HUES64 (cell line): ENCODE results near the gene POC5.

Experiments
- H3K27ac ChIP-seq: 2 replicates; pipeline ENCODE4 v1.7.0; 2013; ENCODE audit warnings: low read depth, low read length, inconsistent platforms
- H3K27me3 ChIP-seq: 2 replicates; pipeline ENCODE4 v1.6.1; 2013; ENCODE audit warnings: mild to moderate bottlenecking, low read length; ENCODE audit not compliant: insufficient read depth
- H3K36me3 ChIP-seq: 2 replicates; pipeline ENCODE4 v1.6.1; 2013; ENCODE audit warnings: mild to moderate bottlenecking, low read length; ENCODE audit not compliant: insufficient read depth
- H3K4me1 ChIP-seq: 2 replicates; pipeline ENCODE4 v1.6.1; 2013; ENCODE audit warnings: mild to moderate bottlenecking, low read length, moderate library complexity; ENCODE audit not compliant: insufficient read depth
- H3K4me3 ChIP-seq: 2 replicates; pipeline ENCODE4 v1.5.1; 2013; ENCODE audit warnings: mild to moderate bottlenecking, low read length, moderate library complexity
- H3K9ac ChIP-seq: 2 replicates; pipeline ENCODE4 v1.6.1; 2013; ENCODE audit warnings: mild to moderate bottlenecking, low read depth, low read length
- H3K9me3 ChIP-seq: 2 replicates; pipeline ENCODE4 v1.6.1; 2013; ENCODE audit warnings: low read depth, low read length; ENCODE audit not compliant: insufficient read depth
- WGBS: fragments of 150-250, 120-280 bp; methylation state at CpG from one replicate; pipeline ENCODE4 v1.1.7; 2013; ENCODE audit warnings: missing lambda C conversion rate; 5-methylcytosine and 5-hydroxymethylcytosine counted together

POC5 gene

GRCh38 chr5:75660678-75661465 is 56.4 kb downstream of the POC5 start:
- Histone ChIP-seq H3K36me3 (no peaks in the 10 kb centered on the region), H3K9ac (no peak overlapping the region), H3K27ac (no peak overlapping the region), H3K9me3 (no peaks in the 10 kb centered on the region), H3K27me3 (no peaks in the 10 kb centered on the region), H3K4me1 (0 out of 2 replicates have a peak, but pooled peaks cover 7% of the 10 kb centered on the region), H3K4me3 (no peak overlapping the region)
- 90% methylated on average over 15 of the region's 16 CpGs for WGBS

- no peak overlapping the region for H3K27ac ChIP-seq
- 100% methylated on average over 3 of the region's 3 CpGs for WGBS
- H3K4me1 ChIP-seq = 0 out of 2 replicates have a peak, but pooled peaks cover 8% of the 10 kb centered on the region
- H3K9me3 ChIP-seq = no peaks in the 10 kb centered on the region
- no peak overlapping the region for H3K4me3 ChIP-seq
- no peaks in the 10 kb centered on the region for H3K36me3 ChIP-seq
- no peak overlapping the region for H3K9ac ChIP-seq
- H3K27me3 ChIP-seq = no peaks in the 10 kb centered on the region
These were observed 57.3 kb downstream of the POC5 start for GRCh38 chr5:75659791-75660450.

DNA sequence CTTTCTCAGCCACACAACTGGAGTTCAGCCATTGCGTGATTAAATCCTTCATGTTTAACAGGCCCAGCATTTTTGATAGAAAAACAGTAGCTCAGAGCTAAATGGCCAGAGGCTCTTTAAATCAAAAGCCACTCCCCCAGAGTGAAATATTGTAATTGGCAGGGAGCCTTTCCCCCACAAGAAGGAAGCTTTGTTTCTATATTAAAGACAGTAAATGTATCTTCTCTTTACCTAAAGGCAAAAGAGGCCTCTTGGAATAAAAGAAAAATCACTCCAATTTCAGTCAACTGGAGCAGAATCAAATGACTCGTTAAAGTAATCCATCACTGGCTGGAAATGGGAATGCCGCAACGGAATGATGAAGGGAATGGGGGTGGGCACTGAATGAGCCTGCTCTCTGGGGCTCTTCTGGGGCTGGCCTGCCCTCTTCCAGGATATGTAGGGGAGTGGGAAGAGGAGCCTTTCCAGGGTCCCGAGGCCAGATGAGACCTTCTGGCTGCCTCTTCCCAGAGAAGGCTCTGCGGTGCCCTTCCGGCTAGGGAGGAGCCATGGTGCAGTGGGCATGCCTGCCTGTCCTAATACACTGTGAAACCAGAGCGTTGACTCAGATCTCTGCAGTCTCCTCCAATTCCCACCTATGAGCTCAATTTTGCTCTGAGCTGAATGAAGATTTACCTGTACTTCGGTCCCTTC is 60.8 kb downstream of the POC5 start:
- 0 out of 2 replicates have a peak, but pooled peaks cover 8% of the 10 kb centered on the region for H3K4me1 ChIP-seq
- H3K27me3 ChIP-seq = no peaks in the 10 kb centered on the region
- H3K27ac ChIP-seq = no peak overlapping the region
- H3K36me3 ChIP-seq = no peaks in the 10 kb centered on the region
- no peak overlapping the region for H3K4me3 ChIP-seq
- WGBS = 75% methylated on average over 9 of the region's 9 CpGs
- H3K9me3 ChIP-seq = no peaks in the 10 kb centered on the region
- no peak overlapping the region for H3K9ac ChIP-seq

GRCh38 chr5:75654693-75655295 is 62.4 kb downstream of the POC5 start:
- Histone ChIP-seq H3K27me3 (no peaks in the 10 kb centered on the region), H3K9ac (no peak overlapping the region), H3K27ac (no peak overlapping the region), H3K36me3 (no peaks in the 10 kb centered on the region), H3K9me3 (no peaks in the 10 kb centered on the region), H3K4me3 (no peak overlapping the region), H3K4me1 (0 out of 2 replicates have a peak, but pooled peaks cover 8% of the 10 kb centered on the region)
- 93% methylated on average over 19 of the region's 19 CpGs for WGBS

DNA sequence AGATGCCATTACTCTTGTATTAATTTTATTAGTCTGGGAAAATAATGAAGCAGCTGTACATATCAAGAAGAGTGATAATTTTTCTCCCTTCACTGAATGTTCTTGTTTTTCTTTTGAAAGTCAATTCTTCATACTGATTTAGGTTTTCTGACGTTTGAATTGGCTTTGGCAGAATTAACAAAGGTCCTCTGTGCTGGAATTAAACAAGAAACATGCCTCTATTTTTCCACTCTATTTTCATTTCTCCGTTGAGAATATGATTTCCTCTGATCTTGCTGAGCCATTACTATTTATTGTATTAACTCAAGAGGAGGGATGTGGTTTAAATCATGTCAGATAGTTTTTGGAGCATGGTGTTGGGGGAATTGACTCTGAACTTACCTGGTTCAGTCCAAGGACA is 63.7 kb downstream of the POC5 start:
- WGBS = 97% methylated on average over 2 of the region's 2 CpGs
- H3K27me3 ChIP-seq = no peaks in the 10 kb centered on the region
- H3K9me3 ChIP-seq = no peaks in the 10 kb centered on the region
- H3K4me3 ChIP-seq = no peak overlapping the region
- H3K9ac ChIP-seq = no peak overlapping the region
- no peak overlapping the region for H3K27ac ChIP-seq
- no peaks in the 10 kb centered on the region for H3K36me3 ChIP-seq
- H3K4me1 ChIP-seq = 0 out of 2 replicates have a peak, but pooled peaks cover 8% of the 10 kb centered on the region

- Histone ChIP-seq H3K4me3 (no peak overlapping the region), H3K4me1 (0 out of 2 replicates have a peak, but pooled peaks cover 8% of the 10 kb centered on the region), H3K9ac (no peak overlapping the region), H3K36me3 (no peaks in the 10 kb centered on the region), H3K27me3 (no peaks in the 10 kb centered on the region), H3K27ac (no peak overlapping the region), H3K9me3 (no peaks in the 10 kb centered on the region)
- 88% methylated on average over 4 of the region's 4 CpGs for WGBS
These were observed 65.5 kb downstream of the POC5 start for GRCh38 chr5:75651575-75652238.

DNA sequence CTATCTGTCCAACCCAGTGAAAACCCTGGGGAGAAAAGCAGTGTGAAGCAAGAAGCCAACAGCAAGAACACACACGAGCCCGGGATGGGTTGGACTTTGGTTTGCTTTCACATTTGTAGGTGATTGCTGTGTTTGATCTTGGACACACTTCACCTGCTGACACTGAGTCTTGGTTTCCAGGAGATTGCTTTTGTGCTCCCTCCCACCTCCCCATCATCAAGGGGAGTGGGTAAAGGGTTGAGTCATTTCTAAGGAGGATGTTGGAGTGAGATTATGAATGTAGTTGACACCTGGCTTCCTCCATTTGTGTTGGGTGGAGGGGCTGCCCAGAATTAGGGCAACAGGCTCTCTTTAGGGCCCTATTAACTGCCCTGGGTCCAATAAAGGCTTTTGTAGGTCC is 68.5 kb downstream of the POC5 start:
- Histone ChIP-seq H3K4me1 (no peaks in the 10 kb centered on the region), H3K9ac (no peak overlapping the region), H3K27me3 (no peaks in the 10 kb centered on the region), H3K9me3 (no peaks in the 10 kb centered on the region), H3K36me3 (no peaks in the 10 kb centered on the region), H3K4me3 (no peak overlapping the region), H3K27ac (no peak overlapping the region)
- WGBS = 100% methylated on average over 2 of the region's 2 CpGs

- Histone ChIP-seq H3K27ac (no peak overlapping the region), H3K36me3 (no peaks in the 10 kb centered on the region), H3K4me1 (no peaks in the 10 kb centered on the region), H3K9me3 (no peaks in the 10 kb centered on the region), H3K4me3 (no peak overlapping the region), H3K27me3 (no peaks in the 10 kb centered on the region), H3K9ac (no peak overlapping the region)
- WGBS = 97% methylated on average over 2 of the region's 2 CpGs
These were observed 76.4 kb downstream of the POC5 start for GRCh38 chr5:75640826-75641225.

DNA sequence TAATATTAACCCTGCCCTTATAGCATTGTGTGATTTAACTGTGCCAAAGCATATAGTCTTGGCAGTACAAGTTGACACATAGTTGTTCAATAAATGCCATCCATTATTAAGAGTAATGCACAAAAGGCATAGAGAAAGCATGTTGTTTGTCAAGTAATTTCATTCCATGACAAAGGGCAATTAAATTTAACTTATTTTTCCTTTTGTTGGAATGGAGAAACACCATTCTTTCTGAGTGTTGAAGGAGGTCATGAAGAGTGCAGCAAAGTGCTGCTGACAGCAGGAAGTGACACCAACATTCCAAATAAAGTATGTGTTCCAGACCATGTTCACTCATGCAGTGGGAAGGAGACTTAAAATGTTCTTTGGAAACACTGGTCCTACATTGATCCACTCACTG is 76.8 kb downstream of the POC5 start:
- Histone ChIP-seq H3K36me3 (no peaks in the 10 kb centered on the region), H3K4me1 (no peaks in the 10 kb centered on the region), H3K27ac (no peak overlapping the region), H3K9me3 (no peaks in the 10 kb centered on the region), H3K27me3 (no peaks in the 10 kb centered on the region), H3K9ac (no peak overlapping the region), H3K4me3 (no peak overlapping the region)

GRCh38 chr5:75639535-75640311 is 77.5 kb downstream of the POC5 start:
- H3K27me3 ChIP-seq = no peaks in the 10 kb centered on the region
- H3K4me1 ChIP-seq = no peaks in the 10 kb centered on the region
- no peak overlapping the region for H3K27ac ChIP-seq
- no peak overlapping the region for H3K9ac ChIP-seq
- no peaks in the 10 kb centered on the region for H3K9me3 ChIP-seq
- H3K36me3 ChIP-seq = no peaks in the 10 kb centered on the region
- 88% methylated on average over 2 of the region's 3 CpGs for WGBS
- no peak overlapping the region for H3K4me3 ChIP-seq
